Common myeloid progenitor, CD34-positive (primary cell): ENCODE data around the gene SPATS2L.

Source experiments
- CTCF ChIA-PET: fragments of 350-600 bp; sonication (Branson Sonifier 250); formaldehyde crosslinking; loops from one replicate; lab custom pipeline; 2021; ENCODE audit warnings: antibody characterized with exemption; lab: Charles Lee
- POLR2A ChIA-PET: fragments of 350-600 bp; sonication (Branson Sonifier 250); formaldehyde crosslinking; loops from one replicate; lab custom pipeline; 2021; ENCODE audit warnings: antibody characterized with exemption; lab: Charles Lee
- DNase-seq, 3 donors: peaks; one replicate each; pipeline versions ENCODE4 v3.0.0 to v3.0.0-alpha.2; 2013
- H3K27ac ChIP-seq, 2 experiments: 1 replicate in 1 of 2; 2 replicates in 1 of 2; pipeline ENCODE4 v1.7.0; 2013; ENCODE audit warnings: inconsistent platforms in 2 of 2, low read length in 2 of 2, mild to moderate bottlenecking in 2 of 2, low read depth in 1 of 2, moderate library complexity in 1 of 2; ENCODE audit not compliant: severe bottlenecking in 2 of 2, insufficient read depth in 1 of 2, poor library complexity in 1 of 2
- H3K27me3 ChIP-seq, 5 experiments: replicated peaks in 2 of 5; 1 replicate in 3 of 5; 2 replicates in 2 of 5; pipeline versions ENCODE4 v1.6.1 to v1.7.0; 2013; ENCODE audit warnings: low read length in 4 of 5, mild to moderate bottlenecking in 2 of 5, moderate library complexity in 2 of 5, inconsistent platforms in 1 of 5; ENCODE audit not compliant: insufficient read depth in 5 of 5, control insufficient read depth in 4 of 5
- H3K36me3 ChIP-seq, 4 experiments: 1 replicate in 2 of 4; 2 replicates in 2 of 4; pipeline versions ENCODE4 v1.6.1 to v1.7.0; 2013; ENCODE audit warnings: low read length in 3 of 4, control low read depth in 1 of 4, mild to moderate bottlenecking in 1 of 4; ENCODE audit not compliant: control insufficient read depth in 4 of 4, insufficient read depth in 4 of 4
- H3K4me1 ChIP-seq, 4 experiments: 1 replicate in 3 of 4; 2 replicates in 1 of 4; pipeline versions ENCODE4 v1.6.1 to v1.7.1; 2013; ENCODE audit warnings: low read length in 3 of 4, mild to moderate bottlenecking in 3 of 4, control low read depth in 1 of 4, inconsistent platforms in 1 of 4, moderate library complexity in 1 of 4; ENCODE audit not compliant: control insufficient read depth in 4 of 4, insufficient read depth in 4 of 4; ENCODE audit errors: control extremely low read depth in 1 of 4
- H3K4me3 ChIP-seq, 7 experiments: 1 replicate in 4 of 7; 2 replicates in 3 of 7; pipeline versions ENCODE4 v1.5.1 to v1.7.0; 2013; ENCODE audit warnings: mild to moderate bottlenecking in 7 of 7, low read length in 6 of 7, moderate library complexity in 6 of 7, inconsistent platforms in 2 of 7, low read depth in 2 of 7, control low read depth in 1 of 7; ENCODE audit not compliant: insufficient read depth in 4 of 7, control insufficient read depth in 1 of 7; ENCODE audit errors: extremely low read depth in 1 of 7
- H3K9me3 ChIP-seq, 5 experiments: 1 replicate in 4 of 5; 2 replicates in 1 of 5; pipeline versions ENCODE4 v1.6.1 to v1.7.1; 2013; ENCODE audit warnings: low read length in 4 of 5, mild to moderate bottlenecking in 2 of 5, inconsistent platforms in 1 of 5, low read depth in 1 of 5, moderate library complexity in 1 of 5; ENCODE audit not compliant: control insufficient read depth in 4 of 5, insufficient read depth in 2 of 5; ENCODE audit errors: control extremely low read depth in 1 of 5
- WGBS: methylation state at CpG from one replicate; pipeline ENCODE4 v1.1.5; 2013; ENCODE audit not compliant: insufficient coverage; 5-methylcytosine and 5-hydroxymethylcytosine counted together

SPATS2L gene

DNA sequence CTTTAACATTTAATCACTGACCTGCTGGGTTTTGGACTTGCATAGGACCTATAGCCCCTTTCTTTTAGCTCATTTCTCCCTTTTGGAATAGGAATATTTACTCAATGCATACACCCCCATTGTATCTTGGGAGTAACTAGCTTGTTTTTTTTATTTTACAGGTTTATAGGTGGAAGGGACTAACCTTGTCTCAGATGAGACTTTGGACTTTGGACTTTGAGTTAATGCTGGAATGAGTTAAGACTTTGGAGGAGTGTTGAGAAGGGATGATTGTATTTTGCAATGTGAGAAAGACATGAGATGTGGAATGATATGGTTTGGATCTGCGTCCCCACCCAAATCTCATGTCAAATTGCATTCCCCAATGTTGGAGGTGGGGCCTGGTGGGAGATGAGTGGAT is 43.2 kb upstream of the SPATS2L start:
- H3K4me3 ChIP-seq, result no peak overlapping the region
- no peak overlapping the region for H3K27ac ChIP-seq
- no peaks in the 10 kb centered on the region for H3K4me1 ChIP-seq
- no peaks in the 10 kb centered on the region for H3K9me3 ChIP-seq
- ChIA-PET POLR2A (no interaction called here), CTCF (no interaction called here)
- DNase-seq, result no peak
- no peaks in the 10 kb centered on the region for H3K27me3 ChIP-seq
- H3K36me3 ChIP-seq, result no peaks in the 10 kb centered on the region
- no CpG with 5 or more reads among the region's 1 CpG for WGBS

GRCh38 chr2:200264631-200265030 is 41.9 kb upstream of the SPATS2L start:
- no peak overlapping the region for H3K4me3 ChIP-seq
- ChIA-PET CTCF (no interaction called here), POLR2A (interaction anchor here (0.7 kb wide), 1 partner anchor 174 kb away, joined by 3 read pairs; no protein-coding TSS in a partner anchor)
- 43% methylated on average over 1 of the region's 2 CpGs for WGBS
- H3K9me3 ChIP-seq, result no peaks in the 10 kb centered on the region
- H3K27me3 ChIP-seq, result no peaks in the 10 kb centered on the region
- H3K36me3 ChIP-seq, result no peaks in the 10 kb centered on the region
- no peaks in the 10 kb centered on the region for H3K4me1 ChIP-seq
- no peak overlapping the region for H3K27ac ChIP-seq
- DNase-seq, result no peak

DNA sequence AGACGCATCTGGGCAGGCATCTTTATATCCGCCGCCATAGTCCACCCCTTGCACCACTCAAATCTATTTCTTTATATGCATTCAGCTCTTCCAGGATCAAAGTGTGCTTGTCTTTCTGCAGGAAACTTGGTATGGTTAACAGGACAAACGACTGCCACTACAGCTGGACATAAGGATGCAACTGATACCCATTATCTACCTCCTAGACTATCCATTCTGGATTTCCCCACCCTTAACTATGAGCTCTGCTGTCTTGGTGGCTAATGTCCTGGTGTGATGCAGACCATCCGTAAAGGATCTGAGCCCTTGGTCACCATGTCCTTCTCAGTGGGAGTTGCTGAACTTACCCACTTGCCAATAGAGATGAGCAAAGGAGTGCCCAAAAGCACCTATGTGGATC is 40.1 kb upstream of the SPATS2L start:
- DNase-seq, result no peak
- Histone ChIP-seq H3K4me3 (no peak overlapping the region), H3K27ac (no peak overlapping the region), H3K4me1 (no peaks in the 10 kb centered on the region), H3K27me3 (no peaks in the 10 kb centered on the region), H3K36me3 (no peaks in the 10 kb centered on the region), H3K9me3 (no peaks in the 10 kb centered on the region)
- WGBS, result 80% methylated on average over 5 of the region's 5 CpGs
- POLR2A ChIA-PET, result no interaction called here
- CTCF ChIA-PET, result no interaction called here

DNA sequence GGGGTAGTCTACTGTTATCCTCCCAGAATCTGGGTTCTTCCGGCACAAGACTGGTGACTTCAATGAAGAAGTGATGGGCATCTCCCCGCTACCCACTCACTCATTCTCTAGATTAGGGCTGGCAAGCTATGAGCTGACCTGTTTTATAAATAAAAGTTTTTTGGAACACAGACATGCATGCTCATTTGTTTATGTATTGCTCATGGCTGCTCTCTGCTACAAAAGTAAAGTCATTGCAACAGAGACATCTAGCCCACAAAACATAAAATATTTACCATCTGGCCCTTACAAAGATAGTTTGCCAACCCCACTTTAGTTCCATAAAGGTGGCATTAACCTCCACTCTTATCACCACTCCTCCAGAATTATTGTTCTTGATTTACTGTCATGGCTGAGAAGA is 39.1 kb upstream of the SPATS2L start:
- H3K9me3 ChIP-seq, result no peaks in the 10 kb centered on the region
- H3K4me1 ChIP-seq, result no peaks in the 10 kb centered on the region
- CTCF ChIA-PET, result no interaction called here
- 100% methylated on average over 2 of the region's 2 CpGs for WGBS
- POLR2A ChIA-PET, result no interaction called here
- H3K4me3 ChIP-seq, result no peak overlapping the region
- no peaks in the 10 kb centered on the region for H3K36me3 ChIP-seq
- no peaks in the 10 kb centered on the region for H3K27me3 ChIP-seq
- H3K27ac ChIP-seq, result no peak overlapping the region
- no peak for DNase-seq

GRCh38 chr2:200270732-200271131 is 35.8 kb upstream of the SPATS2L start:
- 20% methylated on average over 1 of the region's 1 CpG for WGBS
- POLR2A ChIA-PET, result no interaction called here
- Histone ChIP-seq H3K27ac (no peak overlapping the region), H3K4me1 (no peaks in the 10 kb centered on the region), H3K36me3 (no peaks in the 10 kb centered on the region), H3K27me3 (no peaks in the 10 kb centered on the region), H3K9me3 (no peaks in the 10 kb centered on the region), H3K4me3 (no peak overlapping the region)
- DNase-seq, result no peak
- CTCF ChIA-PET, result interaction anchor here (1.4 kb wide), 1 partner anchor 281 kb away, joined by 3 read pairs; no protein-coding TSS in a partner anchor

DNA sequence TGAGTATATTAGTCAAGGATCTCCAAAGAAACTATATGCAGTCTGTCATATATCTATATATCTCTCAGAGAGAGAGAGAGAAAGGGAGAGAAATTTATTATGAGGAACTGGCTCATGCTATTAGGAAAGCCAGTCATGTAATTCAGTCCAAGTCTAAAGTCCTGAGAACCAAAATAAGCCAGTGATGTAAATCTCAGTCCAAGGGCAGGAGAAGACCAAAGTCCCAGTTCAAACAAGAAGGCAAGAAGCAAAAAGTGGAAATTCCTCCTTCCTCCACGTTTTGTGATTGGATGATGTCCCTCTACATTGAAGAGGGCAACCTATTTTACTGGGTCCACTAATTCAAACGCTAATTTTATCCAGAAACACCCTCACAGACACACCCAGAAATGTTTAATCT is 34.2 kb upstream of the SPATS2L start:
- Histone ChIP-seq H3K27me3 (no peaks in the 10 kb centered on the region), H3K27ac (no peak overlapping the region), H3K9me3 (no peaks in the 10 kb centered on the region), H3K36me3 (no peaks in the 10 kb centered on the region), H3K4me3 (no peak overlapping the region), H3K4me1 (no peaks in the 10 kb centered on the region)
- ChIA-PET POLR2A (no interaction called here), CTCF (no interaction called here)
- DNase-seq, result no peak
- WGBS, result 100% methylated on average over 2 of the region's 2 CpGs

GRCh38 chr2:200274116-200275075 is 32.1 kb upstream of the SPATS2L start:
- Histone ChIP-seq H3K4me1 (no peaks in the 10 kb centered on the region), H3K9me3 (peaks cover 0 to 2% (median 0%) of the 10 kb centered on the region in 5 experiments), H3K4me3 (no peak overlapping the region), H3K27ac (no peak overlapping the region), H3K36me3 (no peaks in the 10 kb centered on the region), H3K27me3 (no peaks in the 10 kb centered on the region)
- POLR2A ChIA-PET, result no interaction called here
- 92% methylated on average over 6 of the region's 7 CpGs for WGBS
- CTCF ChIA-PET, result interaction anchor here (0.7 to 1.5 kb wide), 2 partner anchors 10 to 27 kb away, joined by 3 read pairs; no protein-coding TSS in a partner anchor
- DNase-seq, result no peak
